Mesothelial cell of epicardium (in vitro differentiated cells): ENCODE results near the gene CUL7. TPM values are rescaled to one million over a fixed set of nuclear protein-coding genes. Genes with fewer than 3 reads are reported as not detected.

Experiments used
- DNase-seq, 2 experiments: peaks; one replicate each; pipeline ENCODE4 v3.0.0; 2021; ENCODE audit warnings: low spot score in 2 of 2; ENCODE audit not compliant: unreplicated experiment in 2 of 2
- H3K27ac Mint-ChIP-seq: 2 replicates; pipeline ENCODE4 v1.8.0; 2021; ENCODE audit warnings: mixed read lengths
- H3K27me3 Mint-ChIP-seq: 2 replicates; pipeline ENCODE4 v1.8.0; 2021; ENCODE audit warnings: low read depth, mixed read lengths
- H3K36me3 Mint-ChIP-seq: 2 replicates; pipeline ENCODE4 v1.8.0; 2021; ENCODE audit warnings: mixed read lengths
- H3K4me1 Mint-ChIP-seq: 2 replicates; pipeline ENCODE4 v1.8.0; 2021; ENCODE audit warnings: mixed read lengths
- H3K4me3 Mint-ChIP-seq: 2 replicates; pipeline ENCODE4 v1.8.0; 2021; ENCODE audit warnings: mild to moderate bottlenecking, moderate library complexity, mixed read lengths
- H3K9me3 Mint-ChIP-seq: 2 replicates; pipeline ENCODE4 v1.8.0; 2021; ENCODE audit warnings: mixed read lengths
- total RNA-seq: library from RNA; stranded (reverse); gene quantifications from 3 replicates; pipeline ENCODE4 v1.2.1, GENCODE V29; 2021
- TF ChIP-seq, protein P1 (sequence below): fragments of 200-600 bp; sonication (generic); IDR thresholded peaks from one replicate; pipeline ENCODE4 v1.5.0; 2021; ENCODE audit warnings: antibody characterized with exemption; ENCODE audit not compliant: unreplicated experiment

CUL7 gene
- 88.0 to 90.9 TPM (median 90.6 TPM) in 3 replicates for total RNA-seq

DNA sequence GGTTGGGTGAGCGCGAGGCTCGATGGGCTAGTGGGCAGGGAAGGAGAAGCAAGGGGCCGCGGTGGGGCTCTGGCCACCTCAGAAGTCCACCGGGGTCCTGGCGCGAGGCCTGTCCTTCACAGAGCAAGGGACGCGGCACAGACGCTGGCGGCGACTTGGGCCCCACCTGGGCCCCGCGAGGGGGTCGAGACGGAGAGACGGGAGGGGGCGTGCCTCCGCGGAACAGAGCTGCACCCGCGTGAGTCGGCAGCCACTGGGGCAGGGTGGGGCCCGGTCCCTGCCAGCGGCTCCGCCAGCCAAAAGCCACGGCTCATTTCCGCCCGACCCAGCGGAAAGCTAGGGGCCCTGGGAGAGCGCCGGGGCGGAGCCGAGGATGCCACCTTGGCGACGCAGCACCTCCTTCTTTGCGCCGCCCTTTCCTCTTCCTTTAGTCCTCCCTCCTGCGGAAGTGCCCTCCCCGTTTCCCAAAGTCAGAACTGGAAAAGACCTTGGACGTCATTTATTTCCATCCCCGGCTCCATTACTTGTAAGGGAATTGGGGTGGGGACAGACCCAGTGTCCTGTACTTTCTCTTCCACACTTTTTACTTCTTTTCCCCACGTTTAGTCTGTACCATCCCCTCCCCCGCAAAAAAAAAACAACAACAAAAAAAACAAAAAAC is at the start of gene CUL7:
TSS of gene CUL7 (minus strand) at position 307 of the 661 bp plus-strand sequence. CDS start 1,063 bp downstream, outside the sequence.
- H3K27me3 Mint-ChIP-seq: no peaks in the 10 kb centered on the region
- DNase-seq: peak; percentile 73 to 86
- H3K9me3 Mint-ChIP-seq: no peaks in the 10 kb centered on the region
- peak within 1 kb of the TSS; percentile 99 for H3K27ac Mint-ChIP-seq
- H3K4me1 Mint-ChIP-seq: peaks cover 44% of the 10 kb centered on the region
- H3K36me3 Mint-ChIP-seq: peaks cover 32% of the 10 kb centered on the region
- H3K4me3 Mint-ChIP-seq: peak within 1 kb of the TSS; percentile 95
- TF ChIP-seq, protein P1, sequence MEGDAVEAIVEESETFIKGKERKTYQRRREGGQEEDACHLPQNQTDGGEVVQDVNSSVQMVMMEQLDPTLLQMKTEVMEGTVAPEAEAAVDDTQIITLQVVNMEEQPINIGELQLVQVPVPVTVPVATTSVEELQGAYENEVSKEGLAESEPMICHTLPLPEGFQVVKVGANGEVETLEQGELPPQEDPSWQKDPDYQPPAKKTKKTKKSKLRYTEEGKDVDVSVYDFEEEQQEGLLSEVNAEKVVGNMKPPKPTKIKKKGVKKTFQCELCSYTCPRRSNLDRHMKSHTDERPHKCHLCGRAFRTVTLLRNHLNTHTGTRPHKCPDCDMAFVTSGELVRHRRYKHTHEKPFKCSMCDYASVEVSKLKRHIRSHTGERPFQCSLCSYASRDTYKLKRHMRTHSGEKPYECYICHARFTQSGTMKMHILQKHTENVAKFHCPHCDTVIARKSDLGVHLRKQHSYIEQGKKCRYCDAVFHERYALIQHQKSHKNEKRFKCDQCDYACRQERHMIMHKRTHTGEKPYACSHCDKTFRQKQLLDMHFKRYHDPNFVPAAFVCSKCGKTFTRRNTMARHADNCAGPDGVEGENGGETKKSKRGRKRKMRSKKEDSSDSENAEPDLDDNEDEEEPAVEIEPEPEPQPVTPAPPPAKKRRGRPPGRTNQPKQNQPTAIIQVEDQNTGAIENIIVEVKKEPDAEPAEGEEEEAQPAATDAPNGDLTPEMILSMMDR: no peak

DNA sequence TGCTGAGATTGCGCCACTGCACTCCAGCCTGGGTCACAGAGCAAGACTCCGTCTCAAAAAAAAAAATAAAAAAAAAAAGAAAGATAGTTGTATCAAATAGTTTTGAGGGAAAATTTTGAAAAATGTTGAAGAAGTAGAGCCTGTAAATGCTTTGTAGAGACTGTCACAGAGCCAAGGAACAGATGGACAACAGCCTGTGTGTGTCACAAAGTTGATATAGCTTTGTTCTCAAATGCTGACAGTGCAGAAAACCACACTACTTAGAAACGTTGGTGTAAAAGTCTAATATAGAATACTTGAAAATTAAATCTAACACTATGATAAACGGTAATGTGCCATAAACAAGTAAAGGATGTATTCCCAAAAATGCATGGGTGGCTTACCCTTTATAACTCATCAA is 47.8 kb upstream of the CUL7 start:
- Mint-ChIP-seq H3K4me1 (peaks cover 31% of the 10 kb centered on the region), H3K9me3 (no peaks in the 10 kb centered on the region), H3K27ac (no peak overlapping the region), H3K4me3 (no peak overlapping the region), H3K36me3 (no peaks in the 10 kb centered on the region), H3K27me3 (no peaks in the 10 kb centered on the region)
- TF ChIP-seq, protein P1: no peak
- DNase-seq: no peak

DNA sequence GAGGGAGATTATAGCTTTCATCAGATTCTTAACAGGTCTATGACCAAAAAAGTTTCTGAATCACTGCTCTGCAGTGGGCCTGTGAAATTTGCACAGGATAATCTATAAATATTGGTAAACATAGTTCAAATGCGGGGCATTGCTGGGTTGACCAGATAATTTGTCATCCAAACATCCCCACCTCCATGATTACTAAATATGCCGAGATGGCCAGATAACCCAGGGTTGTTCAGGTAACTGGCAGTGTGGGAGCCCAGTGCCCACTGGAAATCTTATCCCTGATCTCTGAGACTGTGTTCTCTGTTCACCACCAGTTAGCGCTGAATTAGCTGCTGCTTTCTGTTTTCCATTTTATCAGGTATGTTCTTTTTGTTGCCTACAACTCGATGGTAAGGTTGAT is 43.9 kb upstream of the CUL7 start:
- TF ChIP-seq, protein P1: no peak
- Mint-ChIP-seq H3K9me3 (no peaks in the 10 kb centered on the region), H3K27ac (peak overlapping the region; percentile 94), H3K4me1 (peaks cover 52% of the 10 kb centered on the region), H3K4me3 (no peak overlapping the region), H3K36me3 (peaks cover 2% of the 10 kb centered on the region), H3K27me3 (no peaks in the 10 kb centered on the region)
- DNase-seq: no peak

DNA sequence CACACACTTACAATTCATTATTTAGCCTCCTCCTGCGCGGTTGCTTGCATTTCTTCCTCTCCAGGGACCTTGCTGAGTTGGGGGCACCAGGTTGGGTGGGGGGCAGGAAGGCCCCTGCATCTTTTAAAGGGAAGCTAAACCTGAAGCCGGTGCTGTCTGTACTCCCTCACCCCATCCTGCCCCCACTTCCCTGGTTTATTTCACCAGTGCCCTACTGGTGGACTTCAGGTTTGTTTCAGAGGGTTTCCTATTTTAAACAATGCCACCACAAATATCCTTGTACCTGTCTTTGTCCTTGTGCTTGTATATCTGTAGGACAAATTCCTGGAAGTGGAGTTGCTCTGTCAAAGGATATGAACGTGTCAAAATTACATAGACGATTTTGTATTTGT is 43.4 kb upstream of the CUL7 start:
- Mint-ChIP-seq H3K4me3 (no peak overlapping the region), H3K27ac (peak overlapping the region; percentile 94), H3K27me3 (no peaks in the 10 kb centered on the region), H3K9me3 (no peaks in the 10 kb centered on the region), H3K36me3 (peaks cover 2% of the 10 kb centered on the region), H3K4me1 (peaks cover 55% of the 10 kb centered on the region)
- no peak for DNase-seq
- TF ChIP-seq, protein P1: no peak

DNA sequence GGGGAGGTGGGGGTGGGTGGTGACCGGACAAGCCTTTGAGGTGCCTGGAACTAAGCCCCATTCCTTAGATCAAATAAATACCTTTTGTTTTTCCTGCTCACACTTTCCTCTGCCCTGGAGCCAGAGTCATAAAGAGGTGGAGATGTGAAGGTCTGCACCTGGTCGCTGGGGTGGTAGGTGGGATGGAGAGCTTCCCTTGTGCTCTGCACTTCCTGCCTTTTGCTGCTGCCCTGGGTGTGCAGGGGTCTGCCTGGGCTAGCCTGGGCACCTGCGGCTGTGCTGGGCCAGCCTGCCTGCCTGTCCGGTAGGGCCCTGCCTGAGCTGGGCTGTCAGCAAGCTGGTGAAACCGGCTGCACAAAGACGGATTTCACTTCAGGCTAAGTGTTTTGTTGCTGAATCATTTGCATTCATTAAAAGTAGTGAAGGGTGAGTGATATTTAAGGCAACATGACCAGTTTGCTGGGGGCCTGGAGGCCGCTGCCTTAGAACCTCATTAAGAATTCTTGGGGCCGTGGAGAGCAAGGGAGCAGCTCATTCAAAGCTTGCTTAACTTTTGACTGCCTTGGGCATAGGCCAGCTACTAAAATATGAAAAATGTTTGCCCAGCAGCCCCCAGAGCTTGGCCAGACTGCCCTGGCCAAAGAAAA is 42.9 kb upstream of the CUL7 start:
- no peak for DNase-seq
- no peaks in the 10 kb centered on the region for H3K27me3 Mint-ChIP-seq
- peaks cover 2% of the 10 kb centered on the region for H3K36me3 Mint-ChIP-seq
- H3K4me1 Mint-ChIP-seq: peaks cover 55% of the 10 kb centered on the region
- H3K4me3 Mint-ChIP-seq: no peak overlapping the region
- TF ChIP-seq, protein P1: no peak
- peak overlapping the region; percentile 94 for H3K27ac Mint-ChIP-seq
- H3K9me3 Mint-ChIP-seq: no peaks in the 10 kb centered on the region
